IPS-NIHi7 (cell line): ENCODE measurements around the gene AQP2.

ENCODE experiments used
- DNase-seq: peaks from one replicate; pipeline ENCODE4 v3.0.0; 2012; ENCODE audit warnings: mixed read lengths; ENCODE audit errors: extremely low spot score

The AQP2 gene

DNA sequence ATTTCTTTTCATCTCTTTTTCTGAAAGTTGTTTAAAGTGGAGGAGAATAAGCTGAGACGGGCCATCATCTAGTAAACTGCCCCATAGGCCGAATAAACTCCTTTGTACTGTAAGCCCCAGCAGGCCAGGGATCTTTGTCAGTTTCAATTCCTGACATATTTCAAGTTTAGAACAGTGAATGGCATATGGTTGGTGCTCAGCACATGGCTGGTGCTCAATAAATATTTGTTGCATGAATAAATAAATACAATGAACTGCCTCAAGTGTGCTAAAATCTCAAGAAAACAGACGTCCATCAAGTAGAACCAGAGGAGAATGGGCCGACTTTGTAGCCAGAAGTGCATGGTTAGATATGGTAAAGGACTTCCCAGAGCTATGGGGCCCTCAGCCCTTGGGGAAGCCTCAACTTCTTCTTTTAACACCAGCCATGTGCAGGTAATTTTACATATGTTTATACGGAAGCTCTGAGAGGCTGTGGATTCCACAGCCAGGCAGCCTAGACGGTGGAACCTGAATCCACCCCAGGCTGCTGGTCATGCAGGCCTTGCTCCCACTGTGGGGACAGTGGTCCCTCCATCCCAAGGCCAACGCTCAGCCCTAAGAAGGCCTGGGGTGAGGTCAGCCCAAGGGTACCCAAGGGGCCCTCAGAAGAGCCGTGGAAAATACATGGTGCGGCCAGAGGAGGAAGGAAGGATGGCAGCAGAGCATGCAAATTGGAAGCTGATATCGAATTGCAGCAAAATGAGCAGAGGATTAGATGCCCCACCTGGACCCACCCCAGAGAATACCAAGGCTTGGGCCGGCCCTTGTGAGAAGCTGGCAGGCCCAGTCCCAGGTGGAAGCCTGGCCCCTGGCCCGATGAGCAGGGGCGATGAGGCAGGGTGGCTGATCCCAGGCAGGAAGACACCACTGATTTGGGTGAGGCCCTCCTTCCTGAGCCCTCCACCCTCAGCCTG lies 8.7 kb upstream of the AQP2 start:
- no peak for DNase-seq

DNA sequence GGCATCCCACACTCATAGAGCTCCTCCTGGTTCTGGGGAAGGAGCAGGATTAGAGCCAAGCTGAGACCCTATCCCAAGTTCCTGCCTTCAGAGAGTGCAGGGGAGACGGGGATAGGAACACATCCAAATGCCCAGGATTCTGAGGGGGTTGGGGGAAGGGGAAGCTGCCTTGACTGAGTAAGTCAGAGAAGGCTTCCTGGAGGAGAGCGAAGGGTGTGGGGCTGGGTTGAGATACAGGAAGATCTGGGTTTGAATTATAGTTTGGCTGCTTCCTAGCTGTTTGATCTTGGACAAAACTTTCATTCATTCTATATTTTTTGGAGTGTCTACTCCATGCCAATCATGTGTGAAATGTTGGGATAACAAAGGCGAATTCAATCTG lies 8.0 kb upstream of the AQP2 start:
- no peak for DNase-seq

DNA sequence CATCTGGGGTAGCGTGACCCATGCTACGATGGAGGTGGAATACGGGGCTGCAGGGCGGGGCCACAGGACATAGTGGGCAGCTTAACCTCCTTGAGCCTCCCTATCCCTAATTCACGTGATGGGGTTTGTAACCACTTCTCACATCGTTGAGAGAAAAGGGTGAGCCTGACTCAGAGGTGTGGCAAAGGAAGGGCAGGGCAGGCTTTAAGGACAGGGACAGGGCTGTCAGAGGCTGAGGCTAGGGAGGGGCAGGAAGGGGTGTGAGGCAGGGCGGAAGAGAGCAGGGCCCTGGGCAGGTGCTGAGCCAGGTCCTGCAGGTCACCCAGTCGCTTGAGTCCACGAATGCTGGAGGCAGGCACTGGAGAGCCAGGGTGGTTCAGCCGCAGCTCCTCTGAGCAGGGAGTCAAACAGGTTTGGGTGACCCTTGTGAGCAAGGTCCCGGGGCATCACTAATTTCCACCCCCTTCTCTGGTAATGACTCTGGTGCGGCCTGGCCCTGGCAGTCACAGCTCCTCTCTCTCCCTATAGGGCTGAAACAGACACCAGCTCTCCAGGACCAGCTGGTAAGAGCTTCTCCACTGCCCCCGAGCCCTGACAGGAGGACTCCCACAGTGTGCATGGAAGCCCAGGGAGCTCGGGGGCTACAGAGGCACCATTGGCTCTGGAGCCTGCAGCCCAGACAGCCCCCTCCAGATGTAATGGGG lies 7.5 kb upstream of the AQP2 start:
- no peak for DNase-seq

DNA sequence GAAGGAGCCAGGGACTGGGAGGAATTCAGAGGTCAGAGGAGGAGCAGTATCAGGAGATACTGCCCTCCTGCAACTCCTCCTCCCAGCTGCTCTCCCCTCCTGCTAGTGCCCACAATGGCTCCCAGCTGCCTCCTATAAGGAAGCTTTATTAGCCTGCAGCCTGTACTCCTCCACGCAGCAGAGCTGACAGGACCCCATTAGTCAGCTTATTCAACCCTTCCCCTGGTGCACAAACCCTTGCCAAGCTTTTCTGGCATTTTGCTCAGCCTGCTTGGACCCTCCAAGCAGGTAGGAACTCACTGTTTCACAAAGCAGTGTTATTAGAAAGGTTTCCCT lies 6.9 kb upstream of the AQP2 start:
- DNase-seq, result no peak

DNA sequence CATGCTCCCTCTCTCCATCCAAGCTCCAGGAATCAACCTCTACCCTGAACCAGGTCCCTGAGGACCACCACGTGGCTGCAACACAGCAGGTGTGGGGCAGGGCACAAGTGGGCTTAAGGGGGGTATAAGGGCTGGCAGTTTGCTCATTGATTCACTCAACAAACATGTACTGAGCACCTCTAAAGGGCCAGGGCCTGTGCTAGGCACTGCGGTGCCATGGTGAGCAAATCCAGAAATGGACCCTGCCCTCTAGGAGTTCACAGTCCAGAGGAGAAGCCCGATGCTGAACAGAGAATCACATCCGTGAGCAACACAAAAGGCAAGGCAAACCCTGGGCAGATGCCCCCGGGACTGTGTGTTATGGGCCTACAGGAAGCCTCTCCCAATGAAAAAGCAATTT lies 6.5 kb upstream of the AQP2 start:
- no peak for DNase-seq

DNA sequence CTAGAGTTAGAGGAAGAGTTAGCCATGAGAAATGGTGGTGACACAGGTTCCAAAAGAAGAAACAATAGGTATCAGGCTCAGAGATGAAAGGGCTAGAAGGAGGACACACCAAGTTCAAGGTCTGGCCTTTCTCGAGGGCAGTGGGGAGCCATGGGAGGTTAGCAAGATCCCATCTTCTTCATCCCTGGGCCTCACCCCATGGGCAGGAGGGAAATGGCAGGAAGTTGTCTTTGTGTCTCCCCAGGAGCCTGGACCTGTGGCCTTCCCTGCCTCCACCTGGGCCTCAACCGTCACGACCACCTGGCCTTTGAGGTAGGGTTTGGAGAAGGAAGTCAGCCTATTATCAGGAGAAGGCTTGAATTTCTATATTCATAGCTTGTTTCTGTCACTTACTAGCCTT lies 5.8 kb upstream of the AQP2 start:
- no peak for DNase-seq

DNA sequence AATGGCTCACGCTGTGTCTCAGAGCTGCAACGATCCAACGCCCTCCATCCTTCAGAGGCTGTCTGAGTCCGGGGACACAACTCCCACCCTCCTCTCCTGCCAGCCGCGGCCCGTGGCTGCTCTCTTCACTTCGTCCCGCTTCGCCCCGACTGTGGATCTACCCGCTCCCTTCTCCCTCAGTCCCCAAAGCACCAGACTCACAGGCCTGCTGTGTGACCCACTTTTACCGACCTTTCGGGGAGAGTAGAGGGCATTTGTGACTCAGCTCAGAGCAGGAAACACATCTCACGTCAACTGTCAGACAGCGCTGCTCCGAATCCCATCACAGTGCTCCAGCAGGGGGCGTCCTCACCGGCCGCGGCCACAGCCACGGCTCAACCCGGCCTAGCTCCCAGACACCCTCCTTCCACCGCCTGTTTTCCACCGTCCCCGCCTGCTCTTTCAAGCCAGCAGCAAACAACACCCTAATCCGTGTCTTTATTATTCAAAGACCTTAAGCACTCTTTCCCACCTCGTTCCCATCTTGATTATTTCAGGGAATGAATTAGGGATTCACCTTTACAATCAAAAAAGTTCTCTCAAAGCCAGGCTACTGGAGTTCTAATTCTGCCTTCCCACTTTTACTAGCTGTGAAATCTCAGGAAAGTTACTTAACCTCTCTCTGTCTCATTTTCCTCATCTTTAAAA lies 5.0 kb upstream of the AQP2 start:
- peak; percentile 95 for DNase-seq

DNA sequence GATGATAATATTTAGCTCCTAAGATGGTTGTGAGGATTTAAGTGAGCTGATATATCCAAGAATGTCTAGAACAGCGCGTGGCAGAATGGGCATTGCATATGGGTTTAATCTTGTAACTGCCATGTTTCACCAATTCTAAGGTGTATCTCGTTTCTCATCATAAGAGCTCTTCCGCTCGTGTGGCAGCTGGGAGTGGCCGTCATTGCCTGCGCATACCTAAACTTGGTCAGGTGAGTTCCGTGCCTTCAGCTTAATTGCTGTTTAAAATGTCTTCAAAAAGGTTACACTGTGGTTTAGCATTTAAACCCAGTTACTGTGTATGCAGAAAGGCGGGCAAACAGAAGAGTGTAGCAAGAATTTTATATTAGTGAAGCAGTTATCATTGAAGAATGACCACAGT lies 4.5 kb upstream of the AQP2 start:
- DNase-seq, result no peak

DNA sequence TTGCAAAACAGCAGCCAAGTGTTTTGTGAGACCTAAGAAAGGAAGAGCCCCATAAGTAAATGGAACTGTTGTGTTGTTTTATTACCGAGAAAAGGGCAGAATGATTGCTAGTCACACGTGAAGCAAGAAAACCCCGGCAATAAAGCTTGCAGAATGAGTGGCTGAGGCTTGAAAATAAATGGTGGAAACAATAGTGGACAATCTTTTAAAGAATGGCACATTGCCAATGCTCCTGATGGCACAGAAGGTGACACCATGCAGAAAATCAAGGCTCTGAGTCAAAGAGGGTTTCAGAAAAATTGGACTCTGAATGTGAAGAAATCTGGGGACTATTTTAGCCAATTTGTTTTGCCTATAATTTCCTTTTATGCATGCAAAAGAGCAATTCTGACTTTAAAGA lies 4.0 kb upstream of the AQP2 start:
- no peak for DNase-seq

DNA sequence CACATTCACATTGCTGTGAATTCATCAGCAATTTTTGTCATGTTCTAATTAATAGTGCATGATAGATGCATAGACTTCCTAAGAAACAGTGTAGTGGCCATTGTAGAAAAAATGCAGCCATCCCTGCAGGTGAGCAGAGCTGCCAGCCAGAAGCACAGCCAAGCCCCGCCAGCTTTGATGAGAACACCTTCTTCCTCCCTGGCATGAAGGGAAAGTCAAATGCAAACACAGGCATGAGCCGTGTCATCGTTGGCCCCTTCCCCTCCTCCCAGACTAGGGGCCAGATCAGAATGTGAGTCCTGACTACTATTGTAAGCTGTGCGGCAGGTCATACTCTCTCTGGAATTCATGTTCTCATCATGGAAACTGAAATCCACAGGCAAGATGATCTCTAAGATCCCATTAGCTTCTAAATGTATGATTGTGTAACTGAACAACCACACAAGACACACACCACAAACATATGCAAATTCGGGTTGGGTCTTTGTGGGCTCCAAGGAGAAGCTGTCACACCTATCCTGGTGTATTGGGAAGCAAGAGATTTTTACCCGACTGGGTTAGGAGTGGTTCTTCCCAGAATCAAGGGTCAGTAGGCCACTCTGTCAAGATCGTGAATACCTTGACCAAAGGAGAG lies 2.8 kb upstream of the AQP2 start:
- no peak for DNase-seq

DNA sequence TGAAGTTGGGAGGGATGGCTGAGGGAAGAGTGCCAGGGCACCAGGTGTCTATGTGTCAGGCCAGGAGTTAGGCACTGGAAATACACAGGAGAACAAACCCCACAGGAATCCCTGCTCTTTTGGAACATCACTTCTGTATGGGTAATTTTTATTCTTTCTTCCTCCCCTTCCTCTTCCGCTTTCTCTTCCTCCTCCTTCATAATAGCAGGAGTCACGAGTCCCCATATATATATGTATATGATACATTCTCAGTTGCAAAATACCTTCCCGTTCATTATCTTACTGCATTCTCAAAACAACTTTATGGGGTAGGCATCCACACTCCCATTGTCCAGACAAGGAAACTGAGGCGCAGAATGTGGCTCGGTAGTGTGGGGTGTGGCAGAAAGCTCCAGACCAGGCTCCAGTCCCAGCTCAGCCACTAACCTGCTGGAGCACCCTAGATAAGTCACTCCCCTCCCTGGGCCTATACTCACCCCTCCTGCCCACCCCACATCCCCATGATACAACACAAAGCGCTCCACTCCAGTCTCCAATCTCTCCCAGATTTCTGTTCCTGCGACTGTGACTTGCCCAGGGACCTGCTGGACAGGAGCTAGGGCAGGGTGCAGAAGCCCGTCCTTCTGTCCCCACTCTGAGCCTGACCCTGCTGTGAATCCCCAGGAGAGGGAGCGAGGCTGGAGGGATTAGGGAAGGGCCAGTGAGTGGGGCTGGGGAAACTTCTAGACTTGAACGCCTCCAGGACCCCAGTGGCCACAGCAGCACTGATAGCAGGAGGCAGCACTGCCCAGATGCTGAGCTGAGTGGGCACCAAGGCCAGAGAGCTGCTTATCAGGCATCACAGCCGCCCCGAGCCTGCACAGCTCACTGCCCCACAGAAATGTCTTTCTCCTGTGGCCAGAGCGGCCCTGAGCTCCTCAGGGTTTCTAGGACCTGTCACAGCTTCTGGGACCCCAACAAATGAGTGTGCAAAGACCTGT lies 1.4 kb upstream of the AQP2 start:
- no peak for DNase-seq

DNA sequence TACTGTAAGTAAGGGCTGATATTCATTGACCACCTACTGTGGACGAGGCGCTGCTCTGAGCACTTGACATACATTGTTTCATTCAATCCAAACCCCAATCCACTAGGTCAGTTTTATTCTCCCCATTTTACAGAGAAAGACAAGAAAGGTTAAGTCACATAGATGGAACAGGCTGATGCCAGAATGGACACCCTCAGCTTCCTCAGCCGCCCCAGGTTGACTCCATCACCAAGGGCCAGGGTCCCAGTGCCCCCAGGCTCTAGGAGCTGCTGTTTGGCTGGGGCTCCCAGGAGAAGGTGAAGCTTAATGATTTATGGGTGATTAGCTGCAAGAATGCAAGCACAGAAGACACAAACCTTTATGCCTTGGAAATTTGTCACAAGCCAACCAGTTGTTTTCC lies 671 bp upstream of the AQP2 start:
- no peak for DNase-seq

DNA sequence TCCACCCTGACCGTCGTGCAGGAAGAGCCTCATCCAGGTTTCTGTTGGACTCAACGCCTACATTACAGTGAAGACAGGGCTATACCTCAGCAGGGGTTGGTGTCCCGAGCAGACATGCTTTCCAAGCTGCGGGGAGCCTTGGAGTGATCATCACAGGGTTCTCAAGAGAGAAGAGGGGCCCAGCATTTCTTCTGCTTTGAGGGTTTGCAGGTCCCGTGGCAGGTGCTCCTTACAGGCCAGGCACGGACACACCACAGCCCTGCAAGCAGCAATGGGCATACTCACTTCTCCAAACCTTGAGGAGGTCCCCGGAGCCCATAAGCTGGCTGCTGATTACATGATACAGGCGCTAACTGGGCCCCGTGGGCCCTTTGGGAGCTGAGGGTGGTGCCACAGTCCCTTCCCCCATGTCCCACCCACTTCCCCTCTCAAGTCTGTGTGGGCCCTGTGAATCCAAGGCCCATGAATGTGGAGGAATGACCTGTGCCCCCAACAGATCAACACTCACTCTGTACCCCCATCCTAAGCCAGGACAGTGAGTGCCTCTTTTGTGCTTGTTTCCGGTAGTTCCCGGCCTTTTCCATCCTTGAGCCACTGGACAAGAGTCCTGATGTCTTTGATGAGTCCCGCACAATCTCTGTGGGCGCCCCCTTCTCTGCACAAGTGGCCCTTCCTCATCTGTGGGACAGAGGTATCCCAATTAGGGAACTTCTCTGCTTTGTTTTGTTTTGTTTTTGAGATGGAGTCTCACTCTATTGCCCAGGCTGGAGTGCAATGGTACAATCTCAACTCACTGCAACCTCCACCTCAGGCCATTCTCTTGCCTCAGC lies 1.1 kb downstream of the AQP2 start:
- no peak for DNase-seq

DNA sequence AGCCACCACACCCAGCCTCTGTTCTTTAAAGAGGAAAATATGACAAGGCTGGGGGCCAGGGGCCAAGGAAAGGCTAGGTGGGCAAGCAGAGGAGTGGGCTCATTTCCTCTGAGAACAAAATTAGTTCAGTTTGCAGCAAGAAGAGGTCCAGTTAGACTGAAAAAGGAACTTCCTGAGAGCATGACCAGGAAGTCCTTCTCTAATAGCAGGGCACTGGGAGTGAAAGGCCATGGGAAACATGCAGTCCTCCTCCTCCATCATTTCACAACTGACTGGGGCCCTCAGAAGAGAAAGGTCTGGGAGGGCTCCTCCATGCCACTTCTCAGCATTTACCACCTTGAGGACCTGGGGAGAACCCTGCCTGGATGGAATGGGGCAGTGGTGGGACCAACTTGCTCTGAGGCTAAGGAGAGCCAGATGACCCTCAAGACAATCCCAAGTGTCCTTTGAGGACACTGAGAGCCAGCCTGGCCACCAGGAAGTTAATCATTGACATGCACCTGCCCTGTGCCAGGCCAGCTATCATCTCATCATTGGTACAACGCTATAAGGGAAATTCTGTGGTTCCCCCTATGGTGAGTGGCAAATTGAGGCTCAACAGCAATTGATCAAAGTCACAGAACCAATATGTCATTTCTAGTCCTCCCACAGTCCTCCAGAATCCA lies 2.0 kb downstream of the AQP2 start:
- no peak for DNase-seq

DNA sequence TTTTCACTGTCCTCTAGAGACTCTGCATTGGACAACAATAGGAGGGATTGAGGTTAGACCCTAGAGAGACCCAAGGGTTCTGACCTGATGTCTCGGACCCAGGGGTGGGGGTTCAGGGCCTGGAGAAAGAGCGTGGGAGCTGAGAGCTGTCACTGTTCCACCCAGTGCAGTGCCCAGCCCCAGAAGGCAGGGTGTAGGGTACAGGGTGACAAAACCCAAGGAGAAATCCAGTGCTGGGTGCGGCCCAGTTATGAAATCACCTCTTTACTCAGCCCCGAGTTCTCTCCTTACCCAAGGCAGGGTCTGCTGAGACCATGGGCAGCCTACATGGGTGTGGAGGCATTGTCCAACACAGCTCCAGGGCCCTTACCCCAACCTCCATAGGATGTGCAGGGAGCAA lies 2.6 kb downstream of the AQP2 start:
- DNase-seq, result no peak

DNA sequence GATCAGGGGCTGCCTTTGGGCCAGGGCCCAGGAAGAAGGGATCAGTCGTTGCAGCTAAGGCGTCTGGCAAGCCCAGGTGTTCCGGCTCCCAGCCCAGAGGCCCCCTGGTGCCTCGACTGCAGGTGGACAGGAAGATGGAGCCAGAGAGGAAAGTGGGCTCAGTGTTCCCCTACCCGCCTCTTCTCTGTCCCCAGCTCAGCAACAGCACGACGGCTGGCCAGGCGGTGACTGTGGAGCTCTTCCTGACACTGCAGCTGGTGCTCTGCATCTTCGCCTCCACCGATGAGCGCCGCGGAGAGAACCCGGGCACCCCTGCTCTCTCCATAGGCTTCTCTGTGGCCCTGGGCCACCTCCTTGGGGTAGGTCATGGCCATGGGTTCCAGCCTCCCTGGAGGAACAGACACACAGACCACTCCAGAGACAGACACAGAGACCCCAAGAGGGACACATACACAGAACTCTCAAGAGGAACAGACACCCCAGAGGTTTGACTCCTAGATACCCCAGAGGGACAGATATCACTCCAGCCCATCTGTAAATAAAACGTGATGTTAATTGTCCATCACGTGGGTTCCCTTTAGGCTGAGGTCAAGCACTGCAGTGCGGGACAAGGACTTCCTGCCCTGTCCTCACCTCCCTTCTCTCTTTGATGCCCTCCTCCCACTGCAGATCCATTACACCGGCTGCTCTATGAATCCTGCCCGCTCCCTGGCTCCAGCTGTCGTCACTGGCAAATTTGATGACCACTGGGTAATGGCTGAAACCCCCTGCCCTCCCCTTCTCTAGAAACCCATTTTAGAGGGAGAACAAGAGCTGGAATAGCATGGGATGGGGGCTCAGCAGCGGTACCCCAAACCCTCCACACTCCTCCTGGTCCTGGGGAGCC lies 3.7 kb downstream of the AQP2 start:
- no peak for DNase-seq

DNA sequence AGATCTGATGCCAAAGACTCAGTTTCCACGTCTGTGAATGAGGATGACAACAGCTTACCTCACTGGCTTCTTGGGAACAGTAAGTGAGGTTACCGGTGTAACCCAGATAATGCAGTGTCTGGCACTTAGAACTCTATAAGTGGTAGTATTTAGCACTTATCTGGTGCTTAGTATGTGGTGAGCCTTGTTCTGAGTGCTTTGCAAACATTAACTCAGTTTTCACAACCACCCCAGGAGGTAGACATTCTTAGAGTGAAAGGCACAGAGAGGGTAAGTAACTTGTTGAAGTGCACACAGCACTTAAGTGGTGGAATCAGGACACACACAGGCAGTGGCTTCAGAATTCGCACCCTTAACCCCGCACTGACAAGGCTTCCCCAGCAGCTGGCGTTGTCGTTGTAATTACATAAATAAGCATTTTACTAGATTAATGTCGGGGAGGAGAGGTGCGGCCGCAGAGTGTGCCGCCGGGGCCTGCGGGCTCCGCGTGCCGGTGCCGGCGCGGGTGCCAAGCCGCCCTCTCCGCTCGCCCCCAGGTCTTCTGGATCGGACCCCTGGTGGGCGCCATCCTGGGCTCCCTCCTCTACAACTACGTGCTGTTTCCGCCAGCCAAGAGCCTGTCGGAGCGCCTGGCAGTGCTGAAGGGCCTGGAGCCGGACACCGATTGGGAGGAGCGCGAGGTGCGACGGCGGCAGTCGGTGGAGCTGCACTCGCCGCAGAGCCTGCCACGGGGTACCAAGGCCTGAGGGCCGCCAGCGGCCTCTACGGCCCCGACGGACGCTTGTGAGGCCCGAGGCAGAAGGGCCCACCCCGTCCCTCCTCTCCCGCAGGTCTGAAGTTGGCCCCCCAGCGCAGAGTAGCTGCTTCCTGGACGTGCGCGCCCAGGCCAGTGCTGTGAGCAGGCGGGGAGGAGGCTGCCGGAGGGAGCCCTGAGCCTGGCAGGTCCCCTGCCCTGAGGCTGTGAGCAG lies 4.6 kb downstream of the AQP2 start:
- DNase-seq, result no peak
